ENCODE measurements around the gene CFAP45. TPM values are rescaled to one million over a fixed set of nuclear protein-coding genes. Genes with fewer than 3 reads are reported as not detected.
A peak's percentile ranks its signal among the peaks of the same experiment; 100 is the strongest.

CFAP45 gene
- total RNA-seq, 1 donor from 2014 or later = 0.49 TPM

DNA sequence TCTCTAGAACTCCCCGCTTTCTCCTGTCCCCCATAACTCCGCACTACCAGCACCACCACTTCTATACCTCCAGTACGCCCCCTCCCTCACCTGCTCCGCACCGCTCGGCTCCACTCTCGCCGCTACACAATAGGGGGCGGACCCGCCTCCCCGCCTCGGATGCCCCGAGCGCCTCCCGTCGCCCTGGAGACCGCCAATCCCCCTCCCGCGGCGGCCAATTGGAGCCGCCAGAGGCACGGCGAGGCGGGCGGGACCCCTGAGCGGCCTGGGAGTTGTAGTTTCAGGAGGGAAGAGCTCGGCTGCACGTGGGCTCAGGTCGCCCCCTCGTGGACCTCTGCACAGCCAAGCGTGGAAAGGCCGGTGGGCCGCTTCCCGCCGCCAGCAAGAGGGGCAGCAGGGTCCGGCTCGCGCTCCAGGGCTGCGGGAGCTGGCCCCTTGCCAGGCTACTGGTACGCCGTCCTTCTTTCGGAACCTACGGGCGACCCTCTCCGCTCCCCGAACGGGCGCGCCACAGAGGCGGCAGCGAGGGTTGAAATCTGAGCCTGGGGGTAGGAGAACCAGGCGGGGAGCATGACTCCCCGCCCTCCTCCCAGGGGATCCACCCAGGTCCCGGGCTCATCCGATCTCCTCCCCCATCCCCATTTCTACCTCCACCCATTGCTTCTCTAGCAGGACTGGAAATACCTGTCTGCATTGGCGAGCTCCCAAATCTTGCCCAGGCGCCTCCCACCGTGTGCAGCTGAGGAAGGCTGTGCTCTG is 45.7 kb upstream of the CFAP45 start, which contains the start of gene IGSF9:
Gene IGSF9 (minus strand): TSS at position 131 of the 759 bp plus-strand sequence. CDS start 2,159 bp downstream, outside the sequence.
- Mint-ChIP-seq H3K27ac (ENCODE audit: unreplicated experiment) (peak within 1 kb of the TSS; percentile 19), H3K9me3 (ENCODE audit: unreplicated experiment) (peaks cover 3% of the 10 kb centered on the region), H3K27me3 (ENCODE audit: unreplicated experiment) (peaks cover 16% of the 10 kb centered on the region), H3K36me3 (ENCODE audit: unreplicated experiment) (no peaks in the 10 kb centered on the region), H3K4me1 (ENCODE audit: low read depth, unreplicated experiment) (peaks cover 20% of the 10 kb centered on the region), H3K4me3 (ENCODE audit: unreplicated experiment) (peak within 1 kb of the TSS; percentile 91)
- TF ChIP-seq, protein P1, sequence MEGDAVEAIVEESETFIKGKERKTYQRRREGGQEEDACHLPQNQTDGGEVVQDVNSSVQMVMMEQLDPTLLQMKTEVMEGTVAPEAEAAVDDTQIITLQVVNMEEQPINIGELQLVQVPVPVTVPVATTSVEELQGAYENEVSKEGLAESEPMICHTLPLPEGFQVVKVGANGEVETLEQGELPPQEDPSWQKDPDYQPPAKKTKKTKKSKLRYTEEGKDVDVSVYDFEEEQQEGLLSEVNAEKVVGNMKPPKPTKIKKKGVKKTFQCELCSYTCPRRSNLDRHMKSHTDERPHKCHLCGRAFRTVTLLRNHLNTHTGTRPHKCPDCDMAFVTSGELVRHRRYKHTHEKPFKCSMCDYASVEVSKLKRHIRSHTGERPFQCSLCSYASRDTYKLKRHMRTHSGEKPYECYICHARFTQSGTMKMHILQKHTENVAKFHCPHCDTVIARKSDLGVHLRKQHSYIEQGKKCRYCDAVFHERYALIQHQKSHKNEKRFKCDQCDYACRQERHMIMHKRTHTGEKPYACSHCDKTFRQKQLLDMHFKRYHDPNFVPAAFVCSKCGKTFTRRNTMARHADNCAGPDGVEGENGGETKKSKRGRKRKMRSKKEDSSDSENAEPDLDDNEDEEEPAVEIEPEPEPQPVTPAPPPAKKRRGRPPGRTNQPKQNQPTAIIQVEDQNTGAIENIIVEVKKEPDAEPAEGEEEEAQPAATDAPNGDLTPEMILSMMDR (IDR thresholded peaks at IDR 0.05; ENCODE audit: partially characterized antibody, unreplicated experiment) = peak; percentile 50
- peak; percentile 92 for DNase-seq

DNA sequence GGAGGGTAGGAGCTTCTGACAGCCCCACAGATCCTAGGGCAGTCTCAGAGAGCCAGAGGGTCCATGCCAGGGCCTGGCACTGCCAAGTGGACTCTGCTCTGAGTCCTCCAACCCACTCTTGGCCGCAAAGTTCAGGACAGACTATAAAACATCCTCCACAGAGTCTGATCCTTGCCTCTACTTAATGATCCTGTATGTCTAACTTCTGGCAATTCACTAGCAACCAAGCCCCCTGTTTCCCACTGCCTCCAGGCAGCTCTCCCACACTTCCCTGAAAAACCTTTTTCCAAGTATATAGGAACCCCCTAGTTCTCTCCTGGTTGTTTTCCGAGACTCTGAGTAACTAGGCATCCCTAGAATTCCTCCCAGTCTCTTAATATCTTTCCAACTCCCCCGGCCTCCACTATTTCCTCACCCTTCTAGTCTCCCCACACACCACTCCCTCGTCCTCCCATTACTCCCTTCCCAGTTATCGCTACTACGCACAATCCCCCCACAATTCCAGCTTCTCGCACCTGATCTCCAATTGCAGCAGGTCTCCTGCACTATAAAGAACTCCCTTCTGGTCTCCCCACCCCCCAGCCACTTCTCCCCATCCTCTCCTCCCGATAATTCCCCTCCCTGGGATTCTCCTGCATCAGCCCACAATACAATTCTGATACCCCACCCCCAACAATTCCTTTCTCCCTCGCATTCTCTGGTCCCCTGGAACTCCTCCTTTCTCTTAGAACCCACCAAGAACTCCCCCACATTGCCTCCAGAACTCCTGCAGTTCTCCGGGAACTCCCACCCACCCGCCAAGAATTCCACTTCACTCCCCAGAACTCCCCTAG is 44.9 kb upstream of the CFAP45 start:
- DNase-seq = no peak
- TF ChIP-seq, protein P1 (IDR thresholded peaks at IDR 0.05; ENCODE audit: partially characterized antibody, unreplicated experiment) = no peak
- Mint-ChIP-seq H3K4me3 (ENCODE audit: unreplicated experiment) (peak overlapping the region; percentile 91), H3K36me3 (ENCODE audit: unreplicated experiment) (no peaks in the 10 kb centered on the region), H3K4me1 (ENCODE audit: low read depth, unreplicated experiment) (peaks cover 24% of the 10 kb centered on the region), H3K9me3 (ENCODE audit: unreplicated experiment) (peaks cover 2% of the 10 kb centered on the region), H3K27me3 (ENCODE audit: unreplicated experiment) (peaks cover 16% of the 10 kb centered on the region), H3K27ac (ENCODE audit: unreplicated experiment) (peak overlapping the region; percentile 19)

DNA sequence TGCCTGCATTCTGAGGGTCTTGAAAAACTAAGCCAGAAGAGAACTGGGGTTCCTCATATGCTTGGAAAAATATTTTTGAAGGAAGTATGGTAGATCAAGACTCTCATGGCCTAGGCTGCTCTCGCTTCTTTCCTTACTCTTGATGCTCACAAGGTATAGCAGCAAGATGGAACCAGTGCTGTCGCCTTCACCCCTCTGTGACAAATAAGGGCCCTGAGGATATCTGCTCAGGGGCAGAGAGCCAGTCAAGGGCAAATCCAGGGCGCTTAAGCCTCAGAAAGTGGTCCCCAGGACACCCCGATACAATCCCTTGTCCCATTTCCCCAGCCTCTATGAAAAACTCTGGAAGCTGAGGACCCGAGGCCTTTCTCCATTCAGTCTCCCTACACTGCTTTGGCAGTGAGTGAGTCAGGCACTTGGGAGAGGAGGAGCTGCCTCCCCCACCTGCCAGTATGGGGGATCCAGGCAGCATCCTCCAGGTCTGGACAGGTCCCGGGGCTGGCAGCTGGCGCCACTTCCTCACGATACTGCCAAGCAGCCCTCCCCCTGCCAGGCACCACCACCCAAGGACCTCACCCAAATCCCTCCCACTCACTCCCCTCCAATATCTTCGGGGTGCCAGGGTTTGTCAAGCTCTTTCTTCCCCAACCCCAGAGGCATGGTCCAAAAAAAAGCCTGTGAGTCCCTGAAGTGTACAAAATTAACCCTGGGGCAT is 44.1 kb upstream of the CFAP45 start:
- TF ChIP-seq, protein P1 (IDR thresholded peaks at IDR 0.05; ENCODE audit: partially characterized antibody, unreplicated experiment) = no peak
- Mint-ChIP-seq H3K27me3 (ENCODE audit: unreplicated experiment) (peaks cover 17% of the 10 kb centered on the region), H3K4me3 (ENCODE audit: unreplicated experiment) (peak overlapping the region; percentile 91), H3K4me1 (ENCODE audit: low read depth, unreplicated experiment) (peaks cover 24% of the 10 kb centered on the region), H3K36me3 (ENCODE audit: unreplicated experiment) (no peaks in the 10 kb centered on the region), H3K27ac (ENCODE audit: unreplicated experiment) (no peak overlapping the region), H3K9me3 (ENCODE audit: unreplicated experiment) (peaks cover 2% of the 10 kb centered on the region)
- no peak for DNase-seq

DNA sequence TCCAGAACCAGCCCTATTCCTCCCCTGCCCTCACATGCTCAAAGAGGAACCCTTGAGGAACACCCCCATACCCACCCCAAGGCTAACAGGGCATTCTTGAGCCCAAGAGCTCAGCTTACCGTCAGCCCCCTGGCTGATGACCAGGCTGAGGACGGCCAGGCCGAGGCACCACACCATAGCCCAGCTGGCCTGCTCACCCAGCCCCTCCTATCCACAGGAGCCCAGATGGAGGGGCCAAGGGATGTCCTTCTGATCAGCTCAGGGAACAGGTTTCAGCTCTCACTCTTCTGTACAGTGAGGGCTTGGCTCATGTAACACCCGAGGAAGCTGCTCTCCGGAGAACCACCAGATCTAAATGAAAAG is 43.3 kb upstream of the CFAP45 start:
- TF ChIP-seq, protein P1 (IDR thresholded peaks at IDR 0.05; ENCODE audit: partially characterized antibody, unreplicated experiment) = no peak
- Mint-ChIP-seq H3K4me3 (ENCODE audit: unreplicated experiment) (no peak overlapping the region), H3K4me1 (ENCODE audit: low read depth, unreplicated experiment) (peaks cover 24% of the 10 kb centered on the region), H3K27ac (ENCODE audit: unreplicated experiment) (no peak overlapping the region), H3K27me3 (ENCODE audit: unreplicated experiment) (peaks cover 21% of the 10 kb centered on the region), H3K36me3 (ENCODE audit: unreplicated experiment) (no peaks in the 10 kb centered on the region), H3K9me3 (ENCODE audit: unreplicated experiment) (peaks cover 5% of the 10 kb centered on the region)
- DNase-seq = no peak

Data from glutamatergic neuron (in vitro differentiated cells).